Measurements from ENCODE around the gene TMEM181.

TMEM181 gene

DNA sequence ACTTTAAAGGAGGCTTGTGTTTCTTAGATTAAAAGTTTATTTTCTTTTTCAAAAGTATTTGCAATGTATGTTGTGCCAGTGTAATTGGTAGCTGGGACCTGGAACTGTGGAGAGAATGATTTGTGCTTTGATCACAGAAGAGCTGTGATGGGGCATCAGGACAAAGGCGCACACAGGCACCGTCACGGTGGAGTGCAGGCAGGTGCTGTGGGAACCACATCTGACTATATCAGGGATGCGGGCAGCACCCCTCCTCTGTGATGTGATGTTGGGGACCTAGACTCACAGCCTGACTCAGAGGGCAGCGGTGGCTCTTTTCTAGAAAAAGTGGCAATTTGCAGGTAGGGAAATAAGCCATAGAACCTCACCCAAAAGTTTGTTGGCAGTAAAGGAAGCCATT lies 124.4 kb downstream of the TMEM181 start:
- H3K4me1 ChIP-seq (ENCODE audit: low read length), result peaks cover 8% of the 10 kb centered on the region; the same call in 1 of the 2 replicates
- no peaks in the 10 kb centered on the region for H4K20me1 ChIP-seq (ENCODE audit: insufficient read depth, low read length)
- TF ChIP-seq, protein P1, sequence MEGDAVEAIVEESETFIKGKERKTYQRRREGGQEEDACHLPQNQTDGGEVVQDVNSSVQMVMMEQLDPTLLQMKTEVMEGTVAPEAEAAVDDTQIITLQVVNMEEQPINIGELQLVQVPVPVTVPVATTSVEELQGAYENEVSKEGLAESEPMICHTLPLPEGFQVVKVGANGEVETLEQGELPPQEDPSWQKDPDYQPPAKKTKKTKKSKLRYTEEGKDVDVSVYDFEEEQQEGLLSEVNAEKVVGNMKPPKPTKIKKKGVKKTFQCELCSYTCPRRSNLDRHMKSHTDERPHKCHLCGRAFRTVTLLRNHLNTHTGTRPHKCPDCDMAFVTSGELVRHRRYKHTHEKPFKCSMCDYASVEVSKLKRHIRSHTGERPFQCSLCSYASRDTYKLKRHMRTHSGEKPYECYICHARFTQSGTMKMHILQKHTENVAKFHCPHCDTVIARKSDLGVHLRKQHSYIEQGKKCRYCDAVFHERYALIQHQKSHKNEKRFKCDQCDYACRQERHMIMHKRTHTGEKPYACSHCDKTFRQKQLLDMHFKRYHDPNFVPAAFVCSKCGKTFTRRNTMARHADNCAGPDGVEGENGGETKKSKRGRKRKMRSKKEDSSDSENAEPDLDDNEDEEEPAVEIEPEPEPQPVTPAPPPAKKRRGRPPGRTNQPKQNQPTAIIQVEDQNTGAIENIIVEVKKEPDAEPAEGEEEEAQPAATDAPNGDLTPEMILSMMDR (IDR thresholded peaks at IDR 0.05; ENCODE audit: low read length), result no peak
- TF ChIP-seq EZH2phosphoT487 (IDR thresholded peaks at IDR 0.05; ENCODE audit: low read length) (no peak), EZH2 (optimal IDR thresholded peaks at IDR 0.05; ENCODE audit: low read depth, low read length) (no peak)
- H3K4me3 ChIP-seq (ENCODE audit: low read length), result no peak overlapping the region
- no peaks in the 10 kb centered on the region for H3K27me3 ChIP-seq (replicated peaks; ENCODE audit: insufficient read depth, low read length)
- H3K9ac ChIP-seq (ENCODE audit: low read length), result no peak overlapping the region
- no peaks in the 10 kb centered on the region for H3K9me3 ChIP-seq (replicated peaks; ENCODE audit: insufficient read depth, low read length)
- H3K27ac ChIP-seq (ENCODE audit: low read length), result no peak overlapping the region
- H3F3A ChIP-seq (ENCODE audit: insufficient read depth, low read length), result no peaks in the 10 kb centered on the region
- no peak overlapping the region for H3K4me2 ChIP-seq (ENCODE audit: low read depth, low read length)
- no peak overlapping the region for H2AFZ ChIP-seq (ENCODE audit: low read length)
- H3K79me2 ChIP-seq (ENCODE audit: low read length), result no peaks in the 10 kb centered on the region
- H3K9me2 ChIP-seq (replicated peaks; ENCODE audit: insufficient read depth, low read length), result no peaks in the 10 kb centered on the region
- H3K36me3 ChIP-seq (replicated peaks; ENCODE audit: insufficient read depth, low read length), result no peaks in the 10 kb centered on the region
- DNase-seq, result no peak

DNA sequence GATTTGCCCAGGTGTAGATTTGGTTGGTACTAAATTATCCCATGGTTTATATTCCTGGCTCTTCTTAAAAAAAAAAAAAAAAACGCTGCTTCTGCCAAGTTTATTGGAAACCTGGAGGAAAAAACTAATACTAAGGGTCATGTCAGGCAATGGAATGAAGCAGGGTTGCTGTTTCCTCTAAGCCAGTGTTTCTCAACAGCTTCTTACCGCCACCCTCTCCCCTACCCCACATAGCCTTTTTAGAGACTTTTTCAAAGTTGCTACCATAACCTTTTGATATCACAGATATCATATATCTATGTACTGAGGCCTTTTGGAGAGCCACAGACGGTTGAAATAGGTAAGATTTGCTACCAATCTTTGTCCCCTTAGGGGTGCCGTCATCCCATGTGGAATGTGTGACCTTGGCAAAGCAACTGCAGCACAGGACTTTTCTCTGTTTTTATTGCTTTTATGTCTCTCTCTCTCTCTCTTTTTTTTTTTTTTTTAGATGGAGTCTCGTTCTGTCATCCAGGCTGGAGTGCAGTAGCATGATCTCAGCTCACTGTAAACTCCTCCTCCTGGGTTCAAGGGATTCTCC lies 124.9 kb downstream of the TMEM181 start:
- H3K79me2 ChIP-seq (ENCODE audit: low read length), result no peaks in the 10 kb centered on the region
- H3K27ac ChIP-seq (ENCODE audit: low read length), result no peak overlapping the region
- H3K9me2 ChIP-seq (replicated peaks; ENCODE audit: insufficient read depth, low read length), result no peaks in the 10 kb centered on the region
- H3K36me3 ChIP-seq (replicated peaks; ENCODE audit: insufficient read depth, low read length), result no peaks in the 10 kb centered on the region
- H3K4me2 ChIP-seq (ENCODE audit: low read depth, low read length), result no peak overlapping the region
- no peaks in the 10 kb centered on the region for H4K20me1 ChIP-seq (ENCODE audit: insufficient read depth, low read length)
- no peaks in the 10 kb centered on the region for H3F3A ChIP-seq (ENCODE audit: insufficient read depth, low read length)
- H3K4me1 ChIP-seq (ENCODE audit: low read length), result peaks cover 8% of the 10 kb centered on the region; the same call in 1 of the 2 replicates
- H3K27me3 ChIP-seq (replicated peaks; ENCODE audit: insufficient read depth, low read length), result no peaks in the 10 kb centered on the region
- H3K9me3 ChIP-seq (replicated peaks; ENCODE audit: insufficient read depth, low read length), result no peaks in the 10 kb centered on the region
- H3K9ac ChIP-seq (ENCODE audit: low read length), result no peak overlapping the region
- no peak for DNase-seq
- TF ChIP-seq EZH2phosphoT487 (IDR thresholded peaks at IDR 0.05; ENCODE audit: low read length) (no peak), EZH2 (optimal IDR thresholded peaks at IDR 0.05; ENCODE audit: low read depth, low read length) (no peak)
- TF ChIP-seq, protein P1 (IDR thresholded peaks at IDR 0.05; ENCODE audit: low read length), result no peak
- no peak overlapping the region for H2AFZ ChIP-seq (ENCODE audit: low read length)
- H3K4me3 ChIP-seq (ENCODE audit: low read length), result no peak overlapping the region

Measured in MM.1S (cell line).